Chondrocyte (in vitro differentiated cells): ENCODE measurements around the gene RHOH. TPM values are rescaled to one million over a fixed set of nuclear protein-coding genes. Genes with fewer than 3 reads are reported as not detected.

ENCODE experiments used
- DNase-seq: peaks from one replicate; pipeline ENCODE4 v3.0.0; 2021; ENCODE audit warnings: mixed read lengths, low spot score
- H3K27ac Mint-ChIP-seq: one replicate; pipeline ENCODE4 v1.8.0; 2021; ENCODE audit warnings: mild to moderate bottlenecking, moderate library complexity, mixed read lengths; ENCODE audit not compliant: unreplicated experiment
- H3K27me3 Mint-ChIP-seq: 2 replicates; pipeline ENCODE4 v1.8.0; 2021; ENCODE audit warnings: low read depth, mixed read lengths
- H3K36me3 Mint-ChIP-seq: 2 replicates; pipeline ENCODE4 v1.8.0; 2021; ENCODE audit warnings: low read depth, mixed read lengths
- H3K4me1 Mint-ChIP-seq: 2 replicates; pipeline ENCODE4 v1.8.0; 2021; ENCODE audit warnings: low read depth, mild to moderate bottlenecking, mixed read lengths
- H3K4me3 Mint-ChIP-seq: one replicate; pipeline ENCODE4 v1.8.0; 2021; ENCODE audit warnings: mild to moderate bottlenecking, moderate library complexity, mixed read lengths; ENCODE audit not compliant: unreplicated experiment
- H3K9me3 Mint-ChIP-seq: 2 replicates; pipeline ENCODE4 v1.8.0; 2021; ENCODE audit warnings: low read depth, mixed read lengths
- total RNA-seq: library from RNA; stranded (reverse); gene quantifications from 3 replicates; pipeline ENCODE4 v1.2.1, GENCODE V29; 2021
- TF ChIP-seq, protein P1 (sequence below): fragments of 200-600 bp; sonication (generic); IDR thresholded peaks from 2 replicates; pipeline ENCODE4 v1.5.0; 2021; ENCODE audit warnings: antibody characterized with exemption, mild to moderate bottlenecking, moderate library complexity

The RHOH gene
- total RNA-seq, 1 donor from 2014 or later, result not detected

DNA sequence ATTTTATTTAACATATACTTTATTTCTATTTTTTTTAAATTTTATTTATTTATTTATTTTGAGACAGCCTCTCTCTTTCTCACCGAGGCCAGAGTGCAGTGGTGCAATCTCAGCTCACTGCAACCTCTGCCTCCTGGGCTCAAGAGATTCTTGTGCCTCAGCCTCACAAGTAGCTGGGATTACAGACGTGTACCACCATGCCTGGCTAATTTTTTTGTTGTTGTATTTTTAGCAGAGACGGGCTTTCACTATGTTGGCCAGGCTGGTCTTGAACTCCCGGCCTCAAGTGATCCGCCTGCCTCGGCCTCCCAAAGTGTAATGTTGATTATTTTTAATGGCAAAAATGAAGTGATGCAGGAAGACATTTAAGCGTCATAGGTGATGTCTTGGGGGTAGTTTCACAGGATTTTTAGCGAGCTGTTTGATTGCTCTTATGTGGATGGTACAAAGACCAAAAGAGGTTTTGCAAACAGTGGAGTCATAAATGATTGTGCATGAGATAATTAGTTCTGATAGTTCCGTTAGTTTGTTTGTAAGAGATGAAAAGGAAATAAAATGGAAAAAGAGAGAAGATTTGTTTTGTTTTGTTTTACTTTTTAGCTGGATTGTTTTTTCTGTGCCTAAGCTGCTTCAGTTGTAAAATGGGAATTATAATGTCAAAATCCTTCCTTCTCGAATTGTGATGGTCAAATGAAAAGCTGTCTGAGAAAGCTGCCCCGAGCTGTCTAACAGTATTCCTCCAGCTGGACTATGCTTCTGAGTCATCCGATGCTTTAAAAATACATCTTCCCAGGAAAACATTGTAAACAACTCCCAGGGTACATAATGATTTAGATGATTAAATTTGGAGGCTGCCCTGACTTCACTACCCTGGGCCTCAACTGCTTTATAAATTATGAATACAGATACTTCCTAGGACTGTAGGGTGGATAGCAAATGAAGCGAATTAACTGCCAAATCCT is 14.7 kb downstream of the RHOH start:
- no peak overlapping the region for H3K4me3 Mint-ChIP-seq
- no peaks in the 10 kb centered on the region for H3K36me3 Mint-ChIP-seq
- peaks cover 8% of the 10 kb centered on the region for H3K4me1 Mint-ChIP-seq
- TF ChIP-seq, protein P1, sequence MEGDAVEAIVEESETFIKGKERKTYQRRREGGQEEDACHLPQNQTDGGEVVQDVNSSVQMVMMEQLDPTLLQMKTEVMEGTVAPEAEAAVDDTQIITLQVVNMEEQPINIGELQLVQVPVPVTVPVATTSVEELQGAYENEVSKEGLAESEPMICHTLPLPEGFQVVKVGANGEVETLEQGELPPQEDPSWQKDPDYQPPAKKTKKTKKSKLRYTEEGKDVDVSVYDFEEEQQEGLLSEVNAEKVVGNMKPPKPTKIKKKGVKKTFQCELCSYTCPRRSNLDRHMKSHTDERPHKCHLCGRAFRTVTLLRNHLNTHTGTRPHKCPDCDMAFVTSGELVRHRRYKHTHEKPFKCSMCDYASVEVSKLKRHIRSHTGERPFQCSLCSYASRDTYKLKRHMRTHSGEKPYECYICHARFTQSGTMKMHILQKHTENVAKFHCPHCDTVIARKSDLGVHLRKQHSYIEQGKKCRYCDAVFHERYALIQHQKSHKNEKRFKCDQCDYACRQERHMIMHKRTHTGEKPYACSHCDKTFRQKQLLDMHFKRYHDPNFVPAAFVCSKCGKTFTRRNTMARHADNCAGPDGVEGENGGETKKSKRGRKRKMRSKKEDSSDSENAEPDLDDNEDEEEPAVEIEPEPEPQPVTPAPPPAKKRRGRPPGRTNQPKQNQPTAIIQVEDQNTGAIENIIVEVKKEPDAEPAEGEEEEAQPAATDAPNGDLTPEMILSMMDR, result no peak
- no peak overlapping the region for H3K27ac Mint-ChIP-seq
- DNase-seq, result no peak
- H3K9me3 Mint-ChIP-seq, result no peaks in the 10 kb centered on the region
- H3K27me3 Mint-ChIP-seq, result no peaks in the 10 kb centered on the region

DNA sequence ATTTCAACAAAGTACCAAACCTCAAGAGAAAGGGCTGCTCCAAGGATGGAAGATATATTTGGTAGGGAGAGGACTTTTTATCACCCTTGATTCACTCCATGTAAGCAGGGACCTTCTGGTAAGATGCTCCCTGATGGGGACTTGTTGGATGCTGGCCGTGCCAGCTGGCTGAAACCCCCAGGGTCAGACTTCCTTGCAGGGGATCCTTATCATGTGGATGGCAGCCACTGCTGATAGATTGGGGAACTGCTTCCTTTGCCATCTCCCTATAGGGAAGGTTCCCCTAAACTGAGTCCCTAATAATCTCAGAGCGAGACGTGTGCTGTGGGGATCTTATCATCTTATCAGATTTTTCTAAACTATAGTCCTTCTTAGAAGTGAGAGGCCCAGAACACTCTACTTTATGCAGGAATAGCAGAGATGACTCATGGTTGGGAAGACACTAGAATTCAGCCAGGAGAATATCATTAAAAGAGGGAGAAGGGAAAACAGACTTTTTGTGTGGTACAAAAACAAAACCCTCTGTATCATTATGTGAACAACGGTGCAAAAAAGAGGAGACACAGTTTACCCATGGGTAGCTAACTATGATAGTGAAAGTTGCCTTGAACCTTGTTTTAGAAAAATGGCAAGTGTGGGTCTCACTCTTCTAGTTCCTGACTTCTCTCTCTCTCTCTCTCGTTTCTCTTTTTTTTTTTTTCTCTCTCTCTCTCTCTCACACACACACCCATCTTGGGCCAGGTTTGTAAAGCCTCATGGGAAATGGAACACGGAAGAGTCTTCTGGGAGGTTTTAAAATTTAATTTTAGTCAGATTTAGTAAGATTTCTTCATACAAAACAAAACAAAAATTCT is 16.1 kb downstream of the RHOH start:
- no peak overlapping the region for H3K4me3 Mint-ChIP-seq
- TF ChIP-seq, protein P1, result no peak
- no peak overlapping the region for H3K27ac Mint-ChIP-seq
- H3K36me3 Mint-ChIP-seq, result no peaks in the 10 kb centered on the region
- peaks cover 14% of the 10 kb centered on the region for H3K4me1 Mint-ChIP-seq
- no peak for DNase-seq
- no peaks in the 10 kb centered on the region for H3K27me3 Mint-ChIP-seq
- H3K9me3 Mint-ChIP-seq, result no peaks in the 10 kb centered on the region

GRCh38 chr4:40214038-40214437 is 17.2 kb downstream of the RHOH start:
- Mint-ChIP-seq H3K27me3 (no peaks in the 10 kb centered on the region), H3K4me1 (peaks cover 14% of the 10 kb centered on the region), H3K4me3 (no peak overlapping the region), H3K9me3 (no peaks in the 10 kb centered on the region), H3K36me3 (no peaks in the 10 kb centered on the region), H3K27ac (no peak overlapping the region)
- TF ChIP-seq, protein P1, result no peak
- DNase-seq, result no peak

GRCh38 chr4:40214661-40215418 is 18.0 kb downstream of the RHOH start:
- Mint-ChIP-seq H3K4me3 (no peak overlapping the region), H3K9me3 (no peaks in the 10 kb centered on the region), H3K27ac (no peak overlapping the region), H3K36me3 (no peaks in the 10 kb centered on the region), H3K4me1 (peaks cover 14% of the 10 kb centered on the region), H3K27me3 (no peaks in the 10 kb centered on the region)
- no peak for DNase-seq
- TF ChIP-seq, protein P1, result no peak
